OCI-LY1 (cell line): ENCODE results near the gene RAN.
A peak's percentile ranks its signal among the peaks of the same experiment; 100 is the strongest.

Experiments
- H2AFZ ChIP-seq: fragments of 200-600 bp; sonication (generic), shearing (Covaris generic); 2 replicates; pipeline ENCODE4 v1.6.0; 2014; ENCODE audit warnings: antibody characterized with exemption, mild to moderate bottlenecking, low read length
- H3F3A ChIP-seq: fragments of 200-600 bp; sonication (generic), shearing (Covaris generic); 2 replicates; pipeline ENCODE4 v1.6.0; 2014; ENCODE audit warnings: mild to moderate bottlenecking, antibody characterized with exemption, low read length, moderate library complexity; ENCODE audit not compliant: insufficient read depth
- H3K27ac ChIP-seq: fragments of 200-600 bp; sonication (generic); 2 replicates; pipeline ENCODE4 v1.5.1; 2014; ENCODE audit warnings: low read length, mixed run types, mild to moderate bottlenecking, low read depth; ENCODE audit not compliant: poor library complexity, severe bottlenecking
- H3K27me3 ChIP-seq: fragments of 200-600 bp; sonication (generic); 2 replicates; pipeline ENCODE4 v1.6.0; 2014; ENCODE audit warnings: antibody characterized with exemption, mild to moderate bottlenecking, low read length, moderate library complexity; ENCODE audit not compliant: insufficient read depth
- H3K36me3 ChIP-seq: fragments of 200-600 bp; sonication (generic); 2 replicates; pipeline ENCODE4 v1.6.1; 2014; ENCODE audit warnings: mild to moderate bottlenecking, antibody characterized with exemption, low read length, moderate library complexity, mixed read lengths; ENCODE audit not compliant: insufficient read depth
- H3K4me1 ChIP-seq: fragments of 200-600 bp; sonication (generic); 2 replicates; pipeline ENCODE4 v1.5.1; 2014; ENCODE audit warnings: mild to moderate bottlenecking, low read length, moderate library complexity; ENCODE audit not compliant: insufficient read depth, severe bottlenecking
- H3K4me2 ChIP-seq: fragments of 200-600 bp; sonication (generic), shearing (Covaris generic); 2 replicates; pipeline ENCODE4 v1.6.1; 2014; ENCODE audit warnings: low read length
- H3K4me3 ChIP-seq: fragments of 200-600 bp; sonication (generic); 2 replicates; pipeline ENCODE4 v1.5.1; 2014; ENCODE audit warnings: low read length, low read depth, mild to moderate bottlenecking, mixed read lengths; ENCODE audit not compliant: poor library complexity, severe bottlenecking
- H3K79me2 ChIP-seq: fragments of 200-600 bp; shearing (Covaris generic); 2 replicates; pipeline ENCODE4 v1.6.1; 2016; ENCODE audit warnings: mixed run types, low read length, mixed read lengths; ENCODE audit not compliant: insufficient read depth
- H3K9ac ChIP-seq: fragments of 200-600 bp; sonication (generic), shearing (Covaris generic); 2 replicates; pipeline ENCODE4 v1.6.1; 2014; ENCODE audit warnings: mild to moderate bottlenecking, low read length, mixed read lengths
- H3K9me2 ChIP-seq: fragments of 200-600 bp; sonication (generic), shearing (Covaris generic); 2 replicates; pipeline ENCODE4 v1.6.1; 2014; ENCODE audit warnings: low read depth, mild to moderate bottlenecking, low read length, mixed read lengths
- H3K9me3 ChIP-seq: fragments of 200-600 bp; shearing (Covaris generic); 2 replicates; pipeline ENCODE4 v1.6.1; 2014; ENCODE audit warnings: low read length, mixed read lengths
- H4K20me1 ChIP-seq: fragments of 200-600 bp; sonication (generic), shearing (Covaris generic); 2 replicates; pipeline ENCODE4 v1.6.0; 2016; ENCODE audit warnings: mild to moderate bottlenecking, low read length; ENCODE audit not compliant: insufficient read depth
- CTCF ChIP-seq: fragments of 200-600 bp; sonication (generic), shearing (Covaris generic); IDR thresholded peaks from 2 replicates; pipeline ENCODE4 v1.5.1; 2017; ENCODE audit warnings: mild to moderate bottlenecking, antibody characterized with exemption, low read length, moderate library complexity, mixed read lengths
- EZH2 ChIP-seq: fragments of 200-600 bp; sonication (generic), shearing (Covaris generic); IDR thresholded peaks from 2 replicates; pipeline ENCODE4 v1.8.0; 2017; ENCODE audit warnings: borderline replicate concordance, mixed run types, mild to moderate bottlenecking, antibody characterized with exemption, low read length, moderate library complexity, mixed read lengths

Gene RAN

GRCh38 chr12:130911933-130912332 lies 40.1 kb downstream of the RAN start:
- H3K9me3 ChIP-seq: peaks cover 14% of the 10 kb centered on the region
- no peaks in the 10 kb centered on the region for H3K9me2 ChIP-seq
- TF ChIP-seq EZH2 (no peak), CTCF (no peak)
- H3K27me3 ChIP-seq: no peaks in the 10 kb centered on the region; the same call in 1 of the 2 replicates
- H3F3A ChIP-seq: no peaks in the 10 kb centered on the region
- no peak overlapping the region for H2AFZ ChIP-seq
- no peaks in the 10 kb centered on the region for H4K20me1 ChIP-seq
- H3K4me2 ChIP-seq: no peak overlapping the region
- no peak overlapping the region for H3K27ac ChIP-seq
- H3K4me1 ChIP-seq: peaks cover 6% of the 10 kb centered on the region
- no peak overlapping the region for H3K9ac ChIP-seq
- no peaks in the 10 kb centered on the region for H3K79me2 ChIP-seq
- no peak overlapping the region for H3K4me3 ChIP-seq
- H3K36me3 ChIP-seq: no peaks in the 10 kb centered on the region

- TF ChIP-seq EZH2 (no peak), CTCF (peak; percentile 84)
- peaks cover 6% of the 10 kb centered on the region for H3K4me1 ChIP-seq
- H3K4me2 ChIP-seq: peak overlapping the region; percentile 13; the same call in 1 of the 2 replicates
- H3K9me3 ChIP-seq: peaks cover 9% of the 10 kb centered on the region
- H3K79me2 ChIP-seq: no peaks in the 10 kb centered on the region
- no peak overlapping the region for H2AFZ ChIP-seq
- no peak overlapping the region for H3K4me3 ChIP-seq
- no peaks in the 10 kb centered on the region for H3K36me3 ChIP-seq
- no peak overlapping the region for H3K9ac ChIP-seq
- H3F3A ChIP-seq: no peaks in the 10 kb centered on the region
- H3K27ac ChIP-seq: no peak overlapping the region
- H3K27me3 ChIP-seq: no peaks in the 10 kb centered on the region; the same call in 1 of the 2 replicates
- H4K20me1 ChIP-seq: no peaks in the 10 kb centered on the region
- H3K9me2 ChIP-seq: no peaks in the 10 kb centered on the region
These were observed 44.5 kb downstream of the RAN start for GRCh38 chr12:130916241-130916911.

GRCh38 chr12:130917607-130918006 lies 45.7 kb downstream of the RAN start:
- Histone ChIP-seq H3K4me2 (no peak overlapping the region), H3K79me2 (no peaks in the 10 kb centered on the region), H3K9ac (no peak overlapping the region), H3K27ac (no peak overlapping the region), H3K4me3 (no peak overlapping the region), H3K9me2 (no peaks in the 10 kb centered on the region), H2AFZ (no peak overlapping the region), H3K4me1 (peaks cover 6% of the 10 kb centered on the region), H3K27me3 (no peaks in the 10 kb centered on the region; the same call in 1 of the 2 replicates), H4K20me1 (no peaks in the 10 kb centered on the region), H3F3A (no peaks in the 10 kb centered on the region), H3K9me3 (no peaks in the 10 kb centered on the region), H3K36me3 (no peaks in the 10 kb centered on the region)
- no peak for TF ChIP-seq CTCF
- TF ChIP-seq EZH2: no peak
